AG08395 (cell line): ENCODE data around the gene TMEM98.
"Not testable (repeated sequence)": the region's sequence is repeated elsewhere in the genome, so short reads cannot be mapped to it uniquely, and the experiment has no call there.

Source experiments
- DNase-seq: peaks from one replicate; pipeline ENCODE4 v3.0.0; 2012; ENCODE audit warnings: mixed read lengths, low spot score

TMEM98 gene, protein sequence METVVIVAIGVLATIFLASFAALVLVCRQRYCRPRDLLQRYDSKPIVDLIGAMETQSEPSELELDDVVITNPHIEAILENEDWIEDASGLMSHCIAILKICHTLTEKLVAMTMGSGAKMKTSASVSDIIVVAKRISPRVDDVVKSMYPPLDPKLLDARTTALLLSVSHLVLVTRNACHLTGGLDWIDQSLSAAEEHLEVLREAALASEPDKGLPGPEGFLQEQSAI

DNA sequence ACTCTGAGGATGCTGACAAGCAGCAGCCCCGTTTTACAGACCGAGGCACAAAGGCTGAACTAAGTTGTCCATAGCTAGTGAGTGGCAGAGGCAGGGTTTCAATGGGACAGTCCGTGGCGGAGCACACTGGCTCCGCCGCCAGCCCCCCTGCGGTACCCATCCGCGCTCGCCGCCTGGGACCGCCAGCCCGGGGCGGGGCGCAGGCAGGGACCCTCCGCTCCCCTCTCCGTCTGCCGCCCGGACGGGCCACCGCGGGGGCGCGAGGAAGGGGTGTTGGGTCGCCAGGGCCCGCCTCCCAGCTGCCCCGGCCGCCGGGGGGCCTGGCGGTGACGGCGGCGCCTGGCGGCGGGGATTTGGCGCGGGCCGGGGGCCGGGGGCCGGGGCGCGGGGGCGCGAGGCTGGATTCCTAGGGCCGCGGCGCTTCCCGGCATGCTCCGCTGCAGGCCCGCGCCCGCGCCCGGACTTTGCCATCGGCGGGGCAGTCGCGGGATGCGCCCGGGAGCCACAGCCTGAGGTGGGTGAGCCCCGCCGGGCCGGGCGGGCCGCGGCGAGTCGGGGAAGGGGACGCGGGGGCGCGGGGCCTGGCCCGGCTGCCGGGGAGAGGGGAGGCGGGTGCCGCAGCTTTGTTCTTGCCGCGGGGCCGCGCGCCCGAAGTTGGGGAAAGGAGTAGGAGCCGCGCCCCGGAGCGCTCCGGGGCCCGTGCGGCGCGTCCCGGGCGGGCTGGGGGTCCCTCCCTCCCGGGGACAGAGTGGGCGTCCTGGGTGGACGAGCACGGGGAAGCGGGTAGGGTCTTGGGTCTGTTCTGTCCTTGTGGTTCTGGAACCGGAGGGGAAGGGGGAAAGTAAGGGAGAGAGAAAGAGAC lies at the start of gene TMEM98:
Gene TMEM98, plus strand, starts transcription at position 430 of the 862 bp plus-strand sequence. CDS start 3,376 bp downstream, outside the sequence.
- DNase-seq, result peak; percentile 45

DNA sequence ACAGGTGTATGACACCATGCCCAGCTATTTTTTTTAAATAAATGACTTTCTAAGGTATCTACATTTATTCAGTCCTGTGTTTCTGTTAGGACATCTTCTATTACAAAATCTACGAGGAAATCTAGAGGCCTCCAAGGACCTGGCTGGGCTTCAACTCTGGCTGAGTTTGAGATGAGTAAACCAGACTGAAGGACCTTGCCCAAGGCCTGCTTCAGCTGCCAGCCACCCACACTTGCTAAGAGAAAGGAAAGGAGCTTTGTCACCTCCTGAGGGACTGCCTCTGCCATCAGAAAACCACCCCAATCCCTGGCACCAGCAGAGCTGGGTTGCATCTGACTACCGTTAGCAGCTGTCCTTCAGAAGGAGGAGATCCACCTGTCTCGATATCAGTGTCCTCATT lies 49.7 kb upstream of the TMEM98 start:
- DNase-seq, result peak; percentile 74

DNA sequence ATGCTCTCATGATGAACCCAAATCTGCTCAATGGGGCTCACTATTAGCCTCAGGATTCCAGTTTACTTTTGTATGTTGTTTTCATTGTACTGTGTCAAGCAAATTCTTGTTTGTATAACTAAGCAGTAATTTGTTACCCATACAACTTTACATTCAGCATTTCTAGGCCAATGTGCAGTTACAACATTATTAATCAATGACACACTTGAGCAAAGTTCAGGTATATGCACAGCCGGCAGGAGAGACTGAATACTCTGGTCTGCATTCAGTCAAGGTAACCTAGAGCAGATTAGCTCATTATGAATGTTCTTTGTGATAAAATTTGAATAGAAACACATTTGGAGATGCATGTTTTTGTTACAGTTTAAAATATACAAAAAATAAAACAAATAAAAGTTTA lies 48.8 kb upstream of the TMEM98 start:
- no peak for DNase-seq

DNA sequence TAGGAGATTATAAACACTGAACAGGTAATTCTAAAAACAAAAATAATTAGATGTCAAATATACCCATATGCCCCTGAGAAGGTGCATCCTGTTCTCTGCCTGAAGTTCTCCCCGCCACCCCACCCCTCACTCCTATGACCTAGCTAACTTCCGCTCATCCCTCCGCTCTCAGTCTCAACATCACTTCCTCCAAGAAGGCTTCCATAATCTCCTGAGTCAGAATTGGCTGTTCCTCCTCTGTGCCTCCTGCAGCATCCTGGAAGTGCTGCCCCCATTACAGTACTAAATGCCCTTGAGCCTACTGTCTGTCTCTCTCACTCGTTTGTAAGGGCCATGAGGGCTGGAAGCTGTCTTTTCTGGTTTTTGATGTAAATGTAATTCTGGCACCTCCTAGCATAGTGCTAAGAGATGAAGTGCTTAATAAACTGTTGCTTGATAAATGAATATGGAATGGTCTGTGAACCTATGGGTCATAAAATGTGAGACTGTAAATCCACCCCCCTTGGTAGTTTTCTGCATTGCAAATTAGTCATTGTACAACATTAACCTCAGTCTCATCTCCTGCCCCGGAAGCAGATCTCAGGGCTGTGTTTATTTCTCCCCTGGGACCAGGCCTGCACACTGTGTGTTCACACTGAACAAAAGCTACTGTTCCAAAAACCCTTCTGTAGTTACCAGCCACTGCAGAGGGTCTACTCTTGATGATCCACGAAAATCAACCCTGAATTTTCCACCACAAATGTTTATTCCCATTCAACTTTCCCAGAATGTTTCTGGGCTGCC lies 47.1 kb upstream of the TMEM98 start:
- no peak for DNase-seq

DNA sequence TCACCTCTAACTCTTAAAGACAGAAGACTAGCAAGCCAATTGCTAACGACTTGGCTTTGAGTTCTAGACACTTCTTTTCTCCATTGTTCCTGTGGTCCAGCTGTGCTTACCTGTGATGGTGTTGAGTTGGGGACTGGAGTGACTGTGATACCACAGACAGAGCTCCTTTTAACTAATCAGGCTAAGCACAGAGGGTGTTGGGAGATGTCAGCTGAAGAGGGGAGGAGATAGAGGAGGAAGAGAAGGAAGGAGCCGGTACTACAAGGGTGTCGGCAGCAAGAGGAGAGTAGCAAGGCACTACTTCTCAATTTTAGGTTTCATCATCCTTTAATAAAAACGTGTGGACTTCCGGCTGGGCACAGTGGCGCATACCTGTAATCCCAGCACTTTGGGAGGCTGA lies 45.9 kb upstream of the TMEM98 start:
- DNase-seq, result no peak

DNA sequence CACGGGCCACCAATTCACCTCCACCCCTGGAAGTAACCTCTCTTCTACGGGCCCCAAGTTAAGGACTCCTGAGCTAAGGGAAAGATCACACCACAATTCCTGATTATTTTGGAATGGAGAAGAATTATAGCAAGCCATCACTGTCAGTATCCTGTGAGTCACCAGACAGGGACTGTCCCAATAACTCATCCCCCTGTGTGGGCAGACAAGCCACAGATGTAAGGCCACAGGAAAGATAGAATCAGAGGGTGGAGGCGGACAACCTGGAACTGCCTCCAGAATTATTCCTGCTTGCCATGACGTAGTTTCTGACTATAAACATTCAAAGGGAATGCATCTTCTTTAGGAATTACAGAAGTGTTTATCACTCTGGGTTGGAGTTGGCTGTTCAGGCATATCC lies 45.2 kb upstream of the TMEM98 start:
- peak; percentile 18 for DNase-seq

DNA sequence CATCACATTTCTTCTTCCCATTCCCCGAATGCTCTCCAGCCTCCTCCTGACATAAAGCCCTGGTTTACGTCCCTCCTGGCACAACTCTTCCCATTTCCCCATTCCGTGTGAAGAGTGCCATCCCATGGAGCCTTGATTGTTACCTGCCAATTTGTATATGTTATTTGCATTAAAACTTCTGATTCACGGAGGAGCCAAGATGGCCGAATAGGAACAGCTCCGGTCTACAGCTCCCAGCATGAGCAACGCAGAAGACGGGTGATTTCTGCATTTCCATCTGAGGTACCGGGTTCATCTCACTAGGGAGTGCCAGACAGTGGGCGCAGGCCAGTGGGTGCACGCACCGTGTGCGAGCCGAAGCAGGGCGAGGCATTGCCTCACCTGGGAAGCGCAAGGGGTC lies 41.0 kb upstream of the TMEM98 start:
- DNase-seq, result not testable (repeated sequence)

DNA sequence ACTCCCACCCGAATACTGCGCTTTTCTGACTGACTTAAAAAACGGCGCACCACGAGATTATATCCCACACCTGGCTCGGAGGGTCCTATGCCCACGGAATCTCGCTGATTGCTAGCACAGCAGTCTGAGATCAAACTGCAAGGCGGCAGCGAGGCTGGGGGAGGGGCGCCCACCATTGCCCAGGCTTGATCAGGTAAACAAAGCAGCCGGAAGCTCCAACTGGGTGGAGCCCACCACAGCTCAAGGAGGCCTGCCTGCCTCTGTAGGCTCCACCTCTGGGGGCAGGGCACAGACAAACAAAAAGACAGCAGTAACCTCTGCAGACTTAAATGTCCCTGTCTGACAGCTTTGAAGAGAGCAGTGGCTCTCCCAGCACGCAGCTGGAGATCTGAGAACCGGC lies 40.5 kb upstream of the TMEM98 start:
- not testable (repeated sequence) for DNase-seq

DNA sequence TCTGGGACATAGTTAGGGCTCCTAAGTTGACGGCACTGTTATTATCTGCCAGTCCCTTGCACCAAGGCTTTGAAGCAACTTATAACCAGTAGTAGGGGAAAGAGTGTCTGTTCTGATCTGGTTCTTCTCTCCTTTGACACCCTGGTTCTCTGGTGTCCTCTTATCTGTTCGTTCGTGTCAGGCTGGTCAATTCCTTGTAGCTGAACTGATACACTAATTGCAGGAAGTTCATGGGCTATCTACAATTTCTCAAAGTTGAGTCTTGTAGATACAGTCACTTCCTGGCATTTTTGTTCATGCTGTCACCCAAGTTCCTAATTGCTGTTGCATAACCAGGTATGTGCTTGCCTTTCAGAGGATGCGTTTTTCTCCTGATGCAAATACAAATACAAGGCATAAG lies 33.7 kb upstream of the TMEM98 start:
- DNase-seq, result no peak

DNA sequence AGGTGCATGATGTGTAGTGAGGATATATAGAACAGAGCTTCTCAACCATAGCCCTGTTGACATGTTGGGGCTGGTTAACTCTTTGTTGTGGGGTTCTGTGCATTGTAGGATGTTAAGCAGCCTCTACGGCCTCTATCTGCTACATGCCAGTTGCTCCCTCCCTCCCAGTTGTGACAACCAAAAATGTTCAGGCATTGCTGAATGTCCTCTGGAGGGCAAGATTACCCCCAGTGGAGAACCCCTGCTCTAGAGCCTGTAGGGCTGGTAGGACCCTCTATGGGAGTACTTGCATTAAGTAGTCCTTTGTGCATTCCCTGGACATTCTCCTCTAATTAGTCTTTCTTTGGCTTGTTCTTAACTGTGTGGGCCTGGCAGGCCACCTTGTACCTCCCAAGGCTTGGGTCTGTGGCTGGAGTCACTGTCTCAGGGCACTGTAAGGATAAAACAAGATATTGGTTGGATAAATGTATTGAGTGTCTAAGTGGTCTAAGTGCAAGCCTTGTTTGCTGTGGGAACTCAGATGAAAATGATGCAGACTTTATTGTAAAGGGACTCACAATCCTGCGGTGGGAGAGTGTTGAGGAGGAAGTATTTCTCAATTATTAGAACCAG lies 31.2 kb upstream of the TMEM98 start:
- no peak for DNase-seq

DNA sequence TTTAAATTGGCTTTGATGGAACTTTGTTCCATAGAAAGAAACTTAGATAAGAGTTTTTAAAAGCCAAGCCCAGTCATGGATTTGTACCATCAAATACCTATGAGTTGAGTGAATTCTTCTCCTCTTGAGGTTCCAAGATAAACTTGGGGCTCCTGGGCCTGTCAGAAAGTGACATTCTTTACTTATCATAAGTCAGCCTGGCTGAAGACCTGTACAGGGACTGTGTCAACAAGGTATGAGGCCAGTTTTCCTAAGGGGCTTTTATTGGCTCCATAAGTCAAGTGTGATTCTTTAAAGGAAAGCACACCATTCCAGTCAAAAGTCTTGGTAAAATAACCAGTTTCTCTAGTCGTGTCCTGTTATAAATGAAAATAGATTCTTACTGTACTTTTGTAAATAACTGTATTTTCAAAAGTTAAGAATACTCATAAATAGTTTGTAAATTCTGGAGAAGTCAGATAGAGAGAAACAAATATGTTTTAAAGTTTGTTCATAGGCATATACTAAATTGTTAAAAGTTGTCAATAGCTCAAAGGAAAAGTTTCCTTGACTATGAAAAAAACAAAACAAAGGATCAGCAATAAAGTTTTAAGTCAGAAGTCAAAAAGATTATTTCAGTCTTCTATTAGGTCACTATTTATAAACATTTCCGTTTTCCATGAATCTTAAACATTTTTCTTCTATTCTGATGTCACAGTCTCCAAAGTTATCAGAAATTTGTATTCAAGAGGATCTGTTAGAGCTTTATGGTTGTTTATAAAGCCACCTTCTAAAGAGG lies 28.5 kb upstream of the TMEM98 start:
- no peak for DNase-seq

DNA sequence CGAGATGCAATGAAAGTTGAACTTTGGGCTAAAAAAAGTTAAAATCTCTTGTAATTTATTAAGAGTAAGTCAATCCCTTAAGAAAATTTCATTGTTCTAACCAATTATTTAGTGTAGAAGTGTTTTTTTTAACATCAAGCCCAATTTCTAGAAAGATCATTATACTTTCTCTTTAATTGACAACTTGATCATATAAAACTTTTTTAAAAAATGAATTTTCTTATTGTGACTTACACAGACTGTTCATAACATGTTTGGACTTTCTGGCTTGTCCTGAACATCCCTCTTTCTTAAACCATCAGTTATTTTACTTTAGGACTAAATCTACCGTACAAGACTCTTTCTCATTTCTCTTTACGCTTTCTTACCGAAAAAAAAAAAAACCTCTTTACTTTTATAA lies 26.2 kb upstream of the TMEM98 start:
- DNase-seq, result no peak

DNA sequence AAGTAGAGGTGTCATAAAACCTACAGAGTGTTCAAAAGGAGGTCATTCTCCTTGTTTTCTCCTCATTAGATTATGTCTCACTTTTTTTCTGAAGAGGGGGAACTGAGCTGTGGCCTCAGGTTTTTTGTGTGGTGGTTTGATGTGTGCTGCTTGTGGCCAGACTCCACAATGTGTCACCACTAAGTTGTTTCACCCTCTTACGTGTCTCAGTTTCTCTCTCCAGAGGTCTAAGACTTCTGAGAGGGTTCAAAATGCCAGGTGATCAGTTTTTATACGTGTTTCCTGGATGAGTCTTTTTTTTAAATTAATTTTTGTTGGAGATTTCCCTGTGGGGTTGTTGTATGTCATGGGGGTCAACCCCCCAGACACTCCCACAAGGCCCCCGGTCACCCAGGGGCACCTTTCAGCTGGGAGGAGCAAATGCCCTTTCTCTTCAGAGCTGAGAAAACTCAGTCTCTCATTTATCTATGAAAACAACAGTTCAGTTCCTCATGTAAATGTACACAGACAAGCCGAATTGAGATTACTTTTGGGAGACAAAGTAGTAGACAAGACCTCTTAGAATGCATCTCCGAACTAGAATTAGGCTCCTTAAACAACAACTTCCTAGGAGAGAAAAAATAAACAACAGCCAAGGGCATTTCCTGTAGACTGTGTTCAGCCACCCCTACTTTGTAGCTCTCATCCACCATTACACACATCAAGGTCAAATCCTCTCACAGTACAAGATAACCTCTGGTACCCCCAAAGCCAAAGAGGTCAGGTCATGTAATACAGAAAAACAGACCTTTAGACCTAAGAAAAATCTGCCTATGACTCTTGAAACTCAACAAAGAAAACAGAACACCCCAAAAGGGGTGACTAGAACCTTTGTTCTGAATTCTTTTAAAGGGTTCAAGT lies 23.9 kb upstream of the TMEM98 start:
- DNase-seq, result no peak

DNA sequence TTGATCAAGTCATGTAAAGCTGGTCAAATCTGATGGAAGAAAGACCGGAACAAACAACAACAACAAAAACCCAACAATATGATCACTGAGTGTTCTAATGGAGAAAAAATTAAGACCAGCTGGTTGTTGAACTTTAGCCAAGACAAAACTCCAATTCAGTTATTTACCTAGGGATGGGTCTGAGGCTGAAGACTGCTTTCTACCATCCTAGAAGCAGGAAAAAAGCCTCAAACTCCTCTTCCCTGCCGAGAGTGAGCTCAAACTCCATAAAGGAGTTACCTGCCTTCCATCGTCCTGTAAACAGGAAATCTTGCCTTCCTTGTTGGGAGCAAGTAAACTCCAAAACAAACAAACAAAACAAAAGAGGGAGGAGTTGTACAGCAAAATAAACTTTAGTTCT lies 23.1 kb upstream of the TMEM98 start:
- no peak for DNase-seq

DNA sequence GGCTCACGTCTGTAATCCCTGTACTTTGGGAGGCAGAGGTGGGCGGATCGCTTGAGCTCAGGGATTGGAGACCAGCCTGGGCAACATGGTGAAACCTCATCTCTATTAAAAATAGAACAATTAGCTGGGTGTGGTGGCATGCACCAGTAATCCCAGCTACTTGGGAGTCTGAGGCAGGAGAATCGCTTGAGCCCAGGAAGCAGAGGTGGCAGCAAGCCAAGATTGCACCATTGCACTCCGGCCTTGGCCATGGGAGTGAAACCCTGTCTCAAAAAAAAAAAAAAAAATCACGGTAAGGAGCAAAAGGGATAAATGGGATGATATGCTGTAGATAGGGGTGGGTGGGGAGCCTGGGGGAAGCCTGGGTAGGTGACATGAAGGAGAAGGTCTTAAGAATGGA lies 20.4 kb upstream of the TMEM98 start:
- no peak for DNase-seq

DNA sequence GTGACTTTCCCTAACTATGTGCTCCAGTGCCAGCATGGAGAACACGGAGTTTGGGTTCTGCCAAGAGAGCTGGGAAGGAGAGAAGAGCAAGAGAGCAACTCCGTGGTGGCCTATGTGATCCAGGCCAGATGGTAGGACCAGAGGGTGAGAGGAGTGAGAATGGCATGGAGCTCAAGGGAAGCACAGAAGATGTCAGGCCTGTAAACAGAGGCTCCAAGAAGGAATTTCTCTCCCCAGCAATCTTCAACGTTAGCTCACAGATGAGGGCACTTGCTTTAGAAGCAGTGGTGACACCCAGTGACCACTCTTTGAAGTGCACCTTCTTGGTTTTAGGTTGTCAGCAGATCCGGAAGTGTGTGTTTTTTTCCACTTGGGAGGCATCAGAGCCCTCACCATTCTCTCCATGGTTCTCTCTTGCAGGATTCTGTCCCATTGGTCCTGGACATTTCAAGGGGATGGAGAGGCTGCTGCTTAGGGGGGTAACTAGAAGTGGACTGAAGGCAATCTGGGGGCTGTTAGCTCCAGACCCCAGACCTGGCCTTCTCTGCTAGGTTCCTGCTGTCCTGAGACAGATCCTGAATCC lies 18.1 kb upstream of the TMEM98 start:
- DNase-seq, result peak; percentile 88

DNA sequence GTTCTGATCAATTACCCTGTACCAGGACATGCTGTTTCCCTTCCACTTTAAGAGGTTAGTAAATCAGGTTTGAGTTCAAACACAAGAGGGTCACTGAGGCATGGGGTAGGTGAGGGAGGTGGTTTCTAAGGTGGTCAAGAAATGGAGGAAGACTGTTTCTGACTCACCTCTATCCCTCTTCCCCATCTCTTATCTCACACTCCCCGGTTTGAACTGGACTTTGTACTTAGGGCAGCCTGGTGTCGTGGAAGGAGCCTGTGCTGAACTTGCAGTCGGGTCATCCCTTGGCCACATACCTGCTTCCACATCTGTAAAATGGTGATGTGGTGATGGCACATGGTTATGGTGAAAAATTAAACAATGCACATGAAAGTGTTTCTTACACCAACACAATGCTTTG lies 17.2 kb upstream of the TMEM98 start:
- DNase-seq, result no peak

DNA sequence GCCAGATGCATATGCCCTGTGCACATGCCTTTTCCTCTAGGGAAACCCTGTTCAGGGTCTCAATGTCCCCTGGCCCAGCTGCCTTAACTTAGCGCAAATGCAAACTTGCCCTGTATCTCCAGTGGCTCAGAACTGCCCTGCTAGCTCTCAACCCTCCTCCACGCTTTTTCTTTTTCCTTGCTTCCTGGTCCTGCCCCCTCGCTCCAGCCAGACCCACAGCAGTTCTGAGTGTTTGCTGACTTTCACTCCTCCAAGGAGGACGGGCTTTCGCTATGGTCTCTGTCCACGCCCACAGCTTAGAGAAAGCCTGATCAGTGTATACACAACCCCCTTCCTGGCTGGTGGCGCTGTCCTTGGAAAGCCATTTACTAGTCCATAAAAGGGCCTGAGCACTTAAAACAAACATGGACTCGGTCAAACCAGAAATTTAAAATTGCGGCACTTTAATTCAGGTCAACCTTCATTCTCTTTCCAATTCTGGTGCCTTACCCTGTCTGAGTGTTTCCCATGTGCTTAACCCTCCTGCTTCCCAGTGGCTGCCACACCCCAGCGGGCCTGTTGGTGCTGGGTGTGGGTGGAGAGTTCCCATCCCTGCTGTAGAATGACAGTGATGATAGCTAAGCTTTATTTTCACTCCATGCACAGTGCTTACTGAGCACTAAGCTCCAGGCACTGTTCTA lies 15.6 kb upstream of the TMEM98 start:
- peak; percentile 94 for DNase-seq

DNA sequence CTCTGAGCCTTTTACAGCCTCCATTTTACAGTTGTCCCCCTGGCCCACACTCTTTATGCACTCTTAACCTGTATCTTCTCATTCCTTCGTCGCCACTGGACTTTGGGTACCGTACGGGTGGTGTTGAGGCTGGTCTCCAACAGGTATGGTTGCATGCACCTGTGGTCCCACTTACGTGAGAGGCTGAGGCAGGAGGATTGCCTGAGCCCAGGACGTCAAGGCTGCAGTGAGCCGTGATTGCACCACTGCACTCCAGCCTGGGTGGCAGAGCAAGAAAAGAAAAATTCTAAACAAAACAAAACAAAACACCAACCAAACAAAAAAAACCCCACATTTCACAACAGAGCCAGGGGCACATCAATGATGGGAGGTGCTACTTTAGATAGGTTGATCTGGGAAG lies 14.4 kb upstream of the TMEM98 start:
- no peak for DNase-seq

DNA sequence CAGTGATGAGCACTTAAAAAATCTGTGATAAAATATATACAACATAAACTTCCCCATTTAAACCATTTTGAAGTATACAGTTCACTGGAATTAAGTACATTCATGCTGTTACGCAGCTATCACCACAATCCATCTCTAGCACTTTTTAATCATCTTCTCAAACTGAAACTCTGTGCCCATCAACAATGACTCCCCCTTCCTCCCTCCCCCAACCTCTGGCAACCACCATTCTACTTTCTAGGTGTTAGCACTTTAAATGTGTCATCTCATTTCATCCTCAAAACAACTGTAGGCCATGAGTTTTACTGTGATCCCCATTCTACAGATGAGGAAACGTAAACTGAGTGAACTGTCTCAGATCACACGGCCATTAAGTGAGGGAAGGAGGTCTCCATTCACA lies 13.8 kb upstream of the TMEM98 start:
- DNase-seq, result no peak
